HG02981 (cell line): ENCODE measurements around the gene DOCK1.

Source experiments
- ATAC-seq: cut with Tn5 transposase; IDR thresholded peaks from one replicate; pipeline ENCODE4 v1.9.1; 2021; ENCODE audit warnings: mild to moderate bottlenecking, moderate library complexity; ENCODE audit not compliant: unreplicated experiment

DOCK1 gene

DNA sequence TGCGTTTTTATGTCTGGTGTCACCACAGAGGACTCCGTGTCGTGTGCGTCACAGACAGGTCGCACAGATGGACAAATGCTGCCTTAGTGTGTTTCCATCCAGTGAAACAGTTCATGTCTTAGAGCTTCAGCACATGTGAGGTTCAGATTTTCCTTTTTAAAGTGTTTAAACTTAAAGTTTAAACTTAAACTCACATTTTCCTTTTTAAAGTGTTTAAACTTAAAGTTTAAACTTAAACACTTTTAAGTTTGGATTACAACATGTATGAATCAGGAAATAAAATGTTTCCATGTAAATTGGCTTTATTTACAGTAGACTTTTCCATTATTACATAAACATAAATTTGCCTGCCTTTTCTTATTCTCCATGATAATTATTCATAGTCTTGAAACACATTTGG, 223.9 kb downstream of the DOCK1 start:
- no peak for ATAC-seq

- no peak for ATAC-seq
Observed at GRCh38 chr10:127132451-127132850, 227.2 kb downstream of the DOCK1 start.

GRCh38 chr10:127133225-127133624, 228.0 kb downstream of the DOCK1 start:
- no peak for ATAC-seq

DNA sequence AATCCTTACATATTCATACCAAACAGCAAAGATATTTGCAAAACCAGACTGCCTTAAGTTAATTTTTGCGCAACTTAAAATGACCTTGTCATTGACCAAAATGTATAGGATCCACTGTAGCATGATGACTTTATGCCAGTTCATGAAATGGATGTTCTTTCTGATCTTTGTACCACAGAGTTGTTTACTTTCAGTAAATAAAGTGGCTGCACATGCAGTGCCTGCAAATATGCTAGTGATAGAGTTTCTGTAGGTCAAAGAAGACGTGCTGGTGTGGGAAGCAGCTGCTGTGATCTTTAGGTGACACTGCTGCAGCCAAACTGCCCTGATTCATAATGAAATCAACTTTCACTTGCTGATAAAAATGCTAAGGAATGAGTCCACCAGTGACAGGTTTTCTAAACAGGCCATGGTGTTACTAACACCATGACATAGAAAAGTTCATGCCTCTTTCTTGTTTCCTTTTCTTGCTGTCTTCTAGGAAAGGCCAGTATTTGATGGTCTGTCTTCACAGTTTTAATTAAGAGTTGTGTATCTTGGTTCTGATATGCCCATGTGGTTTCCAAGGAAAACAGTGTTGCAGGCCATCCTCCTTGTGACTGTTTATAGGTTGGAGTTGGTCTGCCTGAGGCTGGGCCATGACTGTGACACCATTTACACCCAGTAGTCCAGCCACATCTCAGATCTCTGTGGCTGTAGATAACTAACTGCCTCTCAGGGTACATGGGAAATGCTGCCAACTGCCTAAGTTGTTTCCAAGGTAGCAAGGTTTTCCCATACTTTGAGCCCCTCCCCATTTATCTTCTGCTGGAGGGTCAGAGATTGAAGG, 228.7 kb downstream of the DOCK1 start:
- no peak for ATAC-seq

- ATAC-seq: no peak
Observed at GRCh38 chr10:127135844-127136577, 230.8 kb downstream of the DOCK1 start.

DNA sequence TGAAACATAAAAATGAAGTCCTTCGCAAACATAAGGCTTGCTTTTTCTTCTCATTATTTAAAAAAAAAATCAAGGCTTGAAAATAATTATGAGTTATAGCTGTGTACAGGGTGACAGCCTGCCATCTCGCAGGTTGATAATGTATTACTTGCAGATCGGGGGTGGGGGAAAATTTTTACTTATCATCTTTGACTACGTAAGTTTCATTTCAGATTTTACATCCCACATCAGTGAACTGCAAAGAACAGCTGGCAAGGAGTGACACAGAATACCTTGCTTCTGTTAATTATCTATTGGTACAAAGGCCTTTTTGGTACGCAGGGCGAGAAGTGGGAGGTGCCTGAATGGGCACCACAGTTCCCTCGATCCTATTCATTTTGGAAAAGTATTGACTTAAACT, 232.2 kb downstream of the DOCK1 start:
- ATAC-seq: no peak

- no peak for ATAC-seq
Observed at GRCh38 chr10:127142136-127142535, 236.9 kb downstream of the DOCK1 start.

- ATAC-seq: no peak
Observed at GRCh38 chr10:127142856-127143255, 237.6 kb downstream of the DOCK1 start.

DNA sequence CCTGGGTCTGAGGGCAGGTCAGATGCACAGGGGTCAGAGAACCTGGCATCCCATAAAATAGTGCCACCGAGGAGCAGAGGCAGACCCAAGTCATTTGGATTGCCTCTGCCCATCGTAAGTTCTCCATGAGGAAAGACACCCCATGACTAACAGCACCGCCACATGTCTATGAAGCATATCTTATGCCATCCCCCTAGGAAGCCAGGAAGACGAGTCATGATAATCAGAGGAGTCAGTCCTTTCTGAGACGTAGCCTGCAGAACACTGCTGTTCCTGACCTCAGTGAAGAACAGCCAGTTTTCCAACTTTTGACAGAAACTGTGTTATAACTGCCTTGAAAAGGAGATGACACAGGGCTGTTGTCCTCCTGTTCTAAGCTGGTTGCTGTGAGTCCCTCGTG, 239.9 kb downstream of the DOCK1 start:
- no peak for ATAC-seq

DNA sequence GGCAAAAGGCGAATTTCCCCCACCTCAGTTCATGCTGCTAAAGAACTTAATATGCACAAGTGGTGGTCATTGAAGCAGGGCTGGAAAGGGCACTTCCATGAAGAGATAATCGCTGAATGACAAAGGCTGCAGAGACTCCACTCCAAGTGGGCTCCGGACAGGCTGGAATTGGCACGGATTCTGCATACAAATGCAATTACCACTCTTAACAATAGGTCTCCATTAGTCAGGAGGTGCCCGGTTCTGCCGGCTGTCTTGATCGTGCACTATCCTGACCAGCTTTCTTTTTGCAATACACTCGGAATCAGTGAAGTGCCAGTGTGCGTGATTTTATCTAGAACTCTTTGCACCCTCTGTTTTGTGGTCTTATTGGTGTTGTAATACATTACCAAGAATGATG, 241.4 kb downstream of the DOCK1 start:
- no peak for ATAC-seq

GRCh38 chr10:127148066-127148932, 243.1 kb downstream of the DOCK1 start:
- ATAC-seq: no peak

- no peak for ATAC-seq
Observed at GRCh38 chr10:127148933-127149220, 243.6 kb downstream of the DOCK1 start.

DNA sequence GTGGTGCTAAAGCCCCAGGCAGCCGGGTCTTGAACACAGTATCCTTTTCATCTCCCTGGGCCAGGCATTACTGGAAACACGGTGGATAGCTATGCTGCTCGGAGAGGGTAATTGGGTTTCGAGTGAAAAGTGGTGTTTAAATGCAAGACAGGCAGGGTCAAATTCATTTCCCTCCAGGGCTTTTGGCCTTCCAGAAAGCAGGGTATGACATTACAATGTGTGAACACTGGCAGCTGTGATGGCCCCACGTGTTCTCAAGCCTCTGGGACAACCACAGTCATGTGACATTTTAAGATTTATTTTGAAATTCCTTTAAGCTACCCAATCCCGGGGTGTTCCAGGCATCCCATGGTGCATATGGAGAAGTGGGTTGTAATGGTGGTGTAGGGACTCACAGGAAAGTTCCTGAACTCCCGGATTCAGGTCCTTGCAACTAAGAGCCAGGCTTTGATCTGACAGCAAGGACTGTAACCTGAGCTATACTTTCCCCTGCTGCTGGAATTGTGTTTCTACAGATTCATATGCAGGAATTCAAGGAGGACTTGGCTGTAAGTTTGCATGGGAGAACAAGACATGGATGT, 244.4 kb downstream of the DOCK1 start:
- ATAC-seq: no peak

DNA sequence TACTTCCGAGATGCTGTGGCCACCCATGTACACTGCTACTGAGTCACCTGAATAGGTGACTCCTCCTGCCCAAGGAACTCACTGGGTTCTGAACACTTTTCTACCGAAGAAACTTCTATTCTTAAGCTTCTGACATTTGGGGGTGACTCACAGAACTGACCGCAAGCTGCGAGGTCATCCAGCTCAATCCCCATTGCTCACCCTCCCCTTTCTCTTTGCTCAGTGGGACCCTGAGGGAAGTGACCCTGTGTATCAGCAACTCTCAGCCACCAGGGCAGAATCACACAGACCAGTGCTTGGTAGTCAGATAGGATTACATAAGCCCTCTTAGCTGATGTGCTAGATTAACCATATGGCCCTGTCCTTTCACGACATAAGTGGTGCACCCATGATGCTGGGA, 244.9 kb downstream of the DOCK1 start:
- ATAC-seq: no peak

- no peak for ATAC-seq
Observed at GRCh38 chr10:127151541-127151940, 246.3 kb downstream of the DOCK1 start.

DNA sequence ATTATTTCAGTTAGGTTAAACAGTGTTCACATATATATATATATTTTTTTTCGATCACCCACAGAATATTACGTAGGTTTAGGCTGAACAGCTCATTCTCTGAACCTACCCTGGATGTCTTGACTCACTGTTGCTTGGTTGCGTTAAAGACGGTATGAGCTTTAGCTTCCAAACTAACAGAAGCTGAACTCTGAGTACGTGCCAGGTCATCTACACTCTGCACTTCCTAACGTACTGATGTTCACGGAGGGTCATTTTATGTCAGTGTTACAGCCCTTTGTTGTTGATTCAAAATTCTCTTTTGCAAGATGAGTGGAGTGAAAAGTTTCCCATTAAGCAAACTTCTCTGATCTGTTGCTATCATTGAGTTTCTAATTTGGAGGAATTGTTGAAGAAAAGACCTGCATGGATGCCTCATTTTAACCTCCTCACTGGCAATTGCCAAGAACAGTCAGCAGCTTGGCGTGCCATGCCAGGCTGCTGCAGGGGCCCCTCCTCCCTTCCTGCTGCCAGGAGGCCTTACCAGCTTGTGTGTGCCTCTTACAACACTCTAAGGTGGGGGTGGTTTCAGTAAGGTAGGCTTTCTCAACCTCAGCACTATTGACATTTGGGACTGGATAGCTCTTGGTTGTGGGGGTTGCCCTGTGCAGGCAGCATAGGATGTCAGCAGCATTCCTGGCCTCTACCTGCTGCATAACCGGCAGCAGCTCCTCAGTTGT, 246.9 kb downstream of the DOCK1 start:
- ATAC-seq: no peak

DNA sequence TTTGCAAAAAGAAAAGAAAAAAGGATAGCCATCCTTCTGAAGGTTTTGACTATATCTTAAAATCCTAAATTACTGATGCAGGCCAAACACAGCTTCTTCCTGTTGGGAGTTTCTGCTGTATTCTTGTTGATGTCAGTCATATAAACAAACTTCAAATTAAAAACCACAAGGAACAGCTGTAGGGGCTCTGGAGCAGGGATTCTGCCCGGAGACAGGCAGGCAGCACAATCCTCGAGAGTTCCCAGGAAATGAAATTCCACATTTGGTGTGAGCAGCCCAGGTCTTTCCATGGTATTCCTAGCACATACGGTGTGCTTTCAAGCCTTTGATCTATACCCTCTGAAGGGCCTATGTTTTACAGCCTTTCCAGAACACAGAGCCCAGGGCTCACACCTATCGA, 248.0 kb downstream of the DOCK1 start:
- ATAC-seq: no peak

DNA sequence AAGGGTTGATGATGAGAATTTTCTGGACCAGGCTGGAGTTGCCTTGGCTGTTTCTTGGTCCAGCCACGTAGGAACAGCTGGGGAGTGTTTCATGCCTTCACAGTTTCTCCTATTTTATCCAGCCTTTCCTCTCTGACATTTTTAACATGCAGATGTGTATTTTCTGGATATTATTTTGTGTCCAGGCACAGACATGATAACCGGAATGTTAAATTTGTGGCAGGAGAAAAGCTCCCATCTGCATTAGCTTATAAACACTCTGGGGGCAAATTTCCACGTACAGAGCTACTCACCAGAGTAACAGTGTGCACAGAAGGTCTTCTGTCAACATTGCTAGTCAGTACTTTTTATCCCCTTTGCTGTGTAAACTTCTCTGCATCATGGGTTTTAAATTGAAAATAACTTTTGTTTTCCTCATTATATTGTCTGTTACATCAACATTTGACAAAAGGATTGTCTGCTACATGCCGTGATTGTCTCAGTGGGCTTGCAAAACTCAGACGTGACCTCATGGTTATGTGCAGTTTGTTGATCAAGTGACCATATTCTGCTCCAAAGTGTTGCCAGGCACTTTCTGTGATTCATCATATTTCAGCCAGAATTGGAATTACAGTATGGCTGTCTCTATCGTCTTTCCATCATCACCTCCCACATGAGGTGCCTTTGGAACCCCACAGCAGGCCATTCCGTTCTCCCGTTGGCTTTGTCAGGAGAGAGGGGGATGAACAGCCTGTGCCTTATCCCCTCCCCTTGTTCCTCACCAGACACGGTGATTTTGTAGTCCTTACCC, 249.8 kb downstream of the DOCK1 start:
- ATAC-seq: no peak

- no peak for ATAC-seq
Observed at GRCh38 chr10:127157089-127157488, 251.9 kb downstream of the DOCK1 start.
